Measurements from ENCODE around the gene MDGA2.

GRCh38 chr14:46951103-46951502 lies 724.3 kb downstream of the MDGA2 start:
- TF ChIP-seq CTCF (CRISPR knock-in tag; IDR thresholded peaks at IDR 0.05) = no peak
- TF ChIP-seq HMG20B (CRISPR knock-in tag; conservative IDR thresholded peaks at IDR 0.05) = no peak
- no peak for TF ChIP-seq MYC (CRISPR knock-in tag; IDR thresholded peaks at IDR 0.05; ENCODE audit: borderline replicate concordance)
- no peak for TF ChIP-seq POLR2A (IDR thresholded peaks at IDR 0.05; ENCODE audit: insufficient read depth in 1 of 2, low read depth in 2 of 2, low read length in 2 of 2)
- no peak for TF ChIP-seq SMAD3 (CRISPR knock-in tag; IDR thresholded peaks at IDR 0.05)
- no peak for TF ChIP-seq ZNF746 (CRISPR knock-in tag; IDR thresholded peaks at IDR 0.05)
- TF ChIP-seq ATF3 (CRISPR knock-in tag; IDR thresholded peaks at IDR 0.05) = no peak

Data from HepG2 (cell line).